GM12878 (cell line): ENCODE results near the gene CHMP4B. TPM values are rescaled to one million over a fixed set of nuclear protein-coding genes. Genes with fewer than 3 reads are reported as not detected.
A peak's percentile ranks its signal among the peaks of the same experiment; 100 is the strongest.

ENCODE experiments used
- ATAC-seq: fragments of 200-7000 bp; cut with Tn5 transposase; 3 replicates; pipeline ENCODE4 v1.9.1; 2020; ENCODE audit warnings: mild to moderate bottlenecking, moderate library complexity
- BruUV-seq: library from RNA; stranded (reverse); fragments of 400-500 nt; replicated peaks from 2 replicates; lab custom pipeline; 2021; lab: Mats Ljungman, UMichigan
- CTCF ChIA-PET: fragments of 300-600 bp; sonication (Branson Sonifier 250); formaldehyde crosslinking; extraction: SDS; loops from one replicate; lab custom pipeline; 2021; ENCODE audit warnings: inconsistent platforms; lab: Yijun Ruan, JAX
- POLR2A ChIA-PET: fragments of 350-600 bp; formaldehyde crosslinking; extraction: SDS; loops from one replicate; lab custom pipeline; 2021; ENCODE audit warnings: inconsistent platforms; lab: Charles Lee
- RAD21 ChIA-PET: fragments of 300-600 bp; sonication (Branson Sonifier 250); formaldehyde crosslinking; loops from one replicate; lab custom pipeline; 2023; ENCODE audit warnings: antibody characterized with exemption; ENCODE audit not compliant: unreplicated experiment; lab: Charles Lee
- SMC1A ChIA-PET: fragments of 300-600 bp; sonication (Branson Sonifier 250); formaldehyde crosslinking; loops from one replicate; lab custom pipeline; 2023; ENCODE audit not compliant: unreplicated experiment, uncharacterized antibody; lab: Charles Lee
- DNase-seq: peaks from one replicate; pipeline ENCODE4 v3.0.0-alpha.2; 2011; ENCODE audit warnings: low read depth, low spot score
- FAIRE-seq: peaks from 3 replicates; lab custom pipeline; 2011; peaks lifted over from hg19 to GRCh38; lab: Jason Lieb, UNC
- H2AFZ ChIP-seq: 2 replicates; pipeline ENCODE4 v1.6.0; 2011; ENCODE audit warnings: low read depth, low read length, control low read depth; ENCODE audit not compliant: control insufficient read depth
- H3K27ac ChIP-seq: 2 replicates; pipeline ENCODE4 v1.5.1; 2011; ENCODE audit warnings: control low read depth; ENCODE audit not compliant: control insufficient read depth, insufficient read depth
- H3K27me3 ChIP-seq, 2 experiments: replicated peaks in 1 of 2; 2 replicates each; pipeline versions ENCODE4 v1.6.0 to v1.6.1; 2011; ENCODE audit warnings: low read length in 1 of 2; ENCODE audit not compliant: control insufficient read depth in 2 of 2, insufficient read depth in 2 of 2
- H3K36me3 ChIP-seq, 2 experiments: 2 replicates each; pipeline ENCODE4 v1.5.1; 2011; ENCODE audit warnings: low read length in 1 of 2; ENCODE audit not compliant: control insufficient read depth in 2 of 2, insufficient read depth in 2 of 2
- H3K4me1 ChIP-seq: 2 replicates; pipeline ENCODE4 v1.6.1; 2011; ENCODE audit warnings: mild to moderate bottlenecking, low read length, moderate library complexity, mixed read lengths; ENCODE audit not compliant: control insufficient read depth, insufficient read depth
- H3K4me2 ChIP-seq: 2 replicates; pipeline ENCODE4 v1.6.0; 2011; ENCODE audit warnings: control low read depth; ENCODE audit not compliant: control insufficient read depth, insufficient read depth
- H3K4me3 ChIP-seq: fragments of 200-600 bp; sonication (generic); 2 replicates; pipeline ENCODE4 v1.5.1; 2016
- H3K79me2 ChIP-seq: 2 replicates; pipeline ENCODE4 v1.6.0; 2011; ENCODE audit warnings: low read length; ENCODE audit not compliant: control insufficient read depth, insufficient read depth
- H3K9ac ChIP-seq: 2 replicates; pipeline ENCODE4 v1.8.0; 2011; ENCODE audit warnings: low read length, control low read depth, mixed read lengths; ENCODE audit not compliant: control insufficient read depth, insufficient read depth
- H3K9me3 ChIP-seq: replicated peaks from 3 replicates; pipeline ENCODE4 v1.5.1; 2011; ENCODE audit warnings: mild to moderate bottlenecking, low read length; ENCODE audit not compliant: control insufficient read depth, insufficient read depth
- H4K20me1 ChIP-seq: 2 replicates; pipeline ENCODE4 v1.6.0; 2011; ENCODE audit not compliant: control insufficient read depth, insufficient read depth
- CREM ChIP-seq: IDR thresholded peaks from 2 replicates; pipeline ENCODE4 v1.6.1; 2014; ENCODE audit warnings: antibody characterized with exemption, low read depth
- NFIC ChIP-seq: IDR thresholded peaks from 2 replicates; pipeline ENCODE4 v1.6.1; 2012; ENCODE audit warnings: low read depth, mild to moderate bottlenecking, inconsistent platforms, low read length, moderate library complexity
- NFYB ChIP-seq: IDR thresholded peaks from 2 replicates; pipeline ENCODE4 v1.6.1; 2011; ENCODE audit warnings: low read depth, mild to moderate bottlenecking, low read length, improper control_type of control experiment, moderate library complexity; ENCODE audit not compliant: insufficient read depth
- WGBS: methylation state at CpG from one replicate; pipeline ENCODE4 v1.1.6; 2016; ENCODE audit warnings: low lambda C conversion rate; ENCODE audit not compliant: insufficient replicate concordance, insufficient coverage; ENCODE audit errors: missing lambda C conversion rate; 5-methylcytosine and 5-hydroxymethylcytosine counted together
- in situ Hi-C: fragments of 300-500 bp; cut with MboI; formaldehyde crosslinking; loops from 9 replicates; pipeline ENCODE4 v1.14.3; 2018; ENCODE audit warnings: mixed read lengths
- intact Hi-C: fragments of 100-400 bp; cut with micrococcal nuclease; formaldehyde crosslinking; loops from one replicate; pipeline ENCODE4 v1.14.2; 2022; ENCODE audit not compliant: unreplicated experiment
- polyA plus RNA-seq, 11 experiments: library from polyadenylated mRNA; depleted of rRNA in 4 of 11; unstranded in 6 of 11; stranded (reverse) in 5 of 11; fragments of >200 nt; fragmentation: Nextera tagmentation in 4 of 11; fragmentation: Illumina TruSeq in 1 of 11; extraction: Ambion mirVana in 4 of 11; extraction: Trizol in 1 of 11; gene quantifications; 1 replicate in 1 of 11; 2 replicates in 10 of 11; pipeline versions ENCODE4 v1.2.1 to v1.2.3, GENCODE V29; 2011 to 2016; ENCODE audit warnings: inconsistent platforms in 2 of 11, missing spikeins in 2 of 11, low read depth in 1 of 11
- total RNA-seq, 4 experiments: library from RNA; depleted of rRNA in 3 of 4; stranded (reverse); fragments of >200 nt in 3 of 4; fragmentation: Illumina TruSeq in 1 of 4; extraction: Trizol in 1 of 4; gene quantifications; 2 replicates each; pipeline versions ENCODE4 v1.2.1 to v1.2.3, GENCODE V29; 2013 to 2021
- TF ChIP-seq, protein P1 (sequence below): fragments of 450-650 bp; IDR thresholded peaks from 2 replicates; pipeline ENCODE4 v1.6.1; 2017; ENCODE audit warnings: mild to moderate bottlenecking, moderate library complexity

CHMP4B gene
- total and polyA plus RNA-seq, 10 of the 15 experiments (the other 5 are each of a cell fraction or from before 2014, with no cell fraction given): 4.2 to 118 (median 49.6) TPM

GRCh38 chr20:33793011-33793931 is 17.9 kb upstream of the CHMP4B start:
- no peak for TF ChIP-seq CREM
- no peak for TF ChIP-seq NFYB
- peak; percentile 3; the same call in 1 of the 2 replicates for TF ChIP-seq NFIC
- TF ChIP-seq, protein P1, sequence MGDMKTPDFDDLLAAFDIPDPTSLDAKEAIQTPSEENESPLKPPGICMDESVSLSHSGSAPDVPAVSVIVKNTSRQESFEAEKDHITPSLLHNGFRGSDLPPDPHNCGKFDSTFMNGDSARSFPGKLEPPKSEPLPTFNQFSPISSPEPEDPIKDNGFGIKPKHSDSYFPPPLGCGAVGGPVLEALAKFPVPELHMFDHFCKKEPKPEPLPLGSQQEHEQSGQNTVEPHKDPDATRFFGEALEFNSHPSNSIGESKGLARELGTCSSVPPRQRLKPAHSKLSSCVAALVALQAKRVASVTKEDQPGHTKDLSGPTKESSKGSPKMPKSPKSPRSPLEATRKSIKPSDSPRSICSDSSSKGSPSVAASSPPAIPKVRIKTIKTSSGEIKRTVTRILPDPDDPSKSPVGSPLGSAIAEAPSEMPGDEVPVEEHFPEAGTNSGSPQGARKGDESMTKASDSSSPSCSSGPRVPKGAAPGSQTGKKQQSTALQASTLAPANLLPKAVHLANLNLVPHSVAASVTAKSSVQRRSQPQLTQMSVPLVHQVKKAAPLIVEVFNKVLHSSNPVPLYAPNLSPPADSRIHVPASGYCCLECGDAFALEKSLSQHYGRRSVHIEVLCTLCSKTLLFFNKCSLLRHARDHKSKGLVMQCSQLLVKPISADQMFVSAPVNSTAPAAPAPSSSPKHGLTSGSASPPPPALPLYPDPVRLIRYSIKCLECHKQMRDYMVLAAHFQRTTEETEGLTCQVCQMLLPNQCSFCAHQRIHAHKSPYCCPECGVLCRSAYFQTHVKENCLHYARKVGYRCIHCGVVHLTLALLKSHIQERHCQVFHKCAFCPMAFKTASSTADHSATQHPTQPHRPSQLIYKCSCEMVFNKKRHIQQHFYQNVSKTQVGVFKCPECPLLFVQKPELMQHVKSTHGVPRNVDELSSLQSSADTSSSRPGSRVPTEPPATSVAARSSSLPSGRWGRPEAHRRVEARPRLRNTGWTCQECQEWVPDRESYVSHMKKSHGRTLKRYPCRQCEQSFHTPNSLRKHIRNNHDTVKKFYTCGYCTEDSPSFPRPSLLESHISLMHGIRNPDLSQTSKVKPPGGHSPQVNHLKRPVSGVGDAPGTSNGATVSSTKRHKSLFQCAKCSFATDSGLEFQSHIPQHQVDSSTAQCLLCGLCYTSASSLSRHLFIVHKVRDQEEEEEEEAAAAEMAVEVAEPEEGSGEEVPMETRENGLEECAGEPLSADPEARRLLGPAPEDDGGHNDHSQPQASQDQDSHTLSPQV: no peak
- no TSS peak for BruUV-seq
- 65% methylated on average over 21 of the region's 21 CpGs for WGBS
- in situ Hi-C loops (no loop called here), intact Hi-C loops (loop anchor here (5.0 kb wide), 1 partner anchor 334 kb away; no protein-coding TSS in a partner anchor)
- H3K4me1 ChIP-seq: no peaks in the 10 kb centered on the region
- no peak overlapping the region for H3K27ac ChIP-seq
- H3K4me3 ChIP-seq: no peak overlapping the region
- no peaks in the 10 kb centered on the region for H3K27me3 ChIP-seq
- H3K9me3 ChIP-seq: no peaks in the 10 kb centered on the region
- H3K9ac ChIP-seq: no peak overlapping the region
- ChIA-PET POLR2A (no interaction called here), SMC1A (interaction anchor here (0.6 to 1.4 kb wide), 5 partner anchors 15 to 229 kb away, joined by 3 to 4 read pairs (median 3); no protein-coding TSS in a partner anchor), RAD21 (interaction anchor here (0.6 to 2.0 kb wide), 5 partner anchors 17 to 121 kb away, joined by 3 to 5 read pairs (median 3); partner anchors contain the start of gene CHMP4B), CTCF (interaction anchor here (0.6 to 4.1 kb wide), 25 partner anchors 9 to 338 kb away, joined by 3 to 19 read pairs (median 5); partner anchors contain the start of gene CHMP4B)
- no peaks in the 10 kb centered on the region for H3K36me3 ChIP-seq
- H3K79me2 ChIP-seq: no peaks in the 10 kb centered on the region
- peak overlapping the region; percentile 29; the same call in 1 of the 2 replicates for H2AFZ ChIP-seq
- peak; percentile 44 for ATAC-seq
- no peak overlapping the region for H3K4me2 ChIP-seq
- H4K20me1 ChIP-seq: no peaks in the 10 kb centered on the region
- no peak for FAIRE-seq
- no peak for DNase-seq
